ENCODE measurements around the gene GIGYF1. TPM values are rescaled to one million over a fixed set of nuclear protein-coding genes. Genes with fewer than 3 reads are reported as not detected.
"Not testable (repeated sequence)": the region's sequence is repeated elsewhere in the genome, so short reads cannot be mapped to it uniquely, and the experiment has no call there.

Gene GIGYF1
- total and polyA plus RNA-seq, 2 of the 13 experiments (the other 11 are each of a cell fraction or from before 2014, with no cell fraction given): 7.6 to 16.1 TPM

GRCh38 chr7:100717073-100717472 lies 23.0 kb upstream of the GIGYF1 start:
- H3K79me2 ChIP-seq (ENCODE audit: insufficient read depth, low read length); H3K4me3 ChIP-seq (replicated peaks in 1 of 3; ENCODE audit: insufficient read depth in 1 of 3, low read depth in 2 of 3, low read length in 3 of 3); BruUV-seq (replicated peaks); H3K27ac ChIP-seq (ENCODE audit: extremely low read length, insufficient read depth, low read length); ATAC-seq; H3K9me3 ChIP-seq (ENCODE audit: low read length); intact Hi-C loops (cut with micrococcal nuclease; ENCODE audit: unreplicated experiment); H3K27me3 ChIP-seq (ENCODE audit: control insufficient read depth in 1 of 2, insufficient read depth in 2 of 2, low read length in 2 of 2); in situ Hi-C loops (cut with HindIII; ENCODE audit: extremely low pct_ligation_motif_present, low pct_unique_long_range_greater_than_20kb); H4K20me1 ChIP-seq (ENCODE audit: insufficient read depth, low read length); CTCF ChIA-PET (ENCODE audit: low intra/inter-chr PET ratio, low total read pairs); H3K36me3 ChIP-seq (replicated peaks in 1 of 2; ENCODE audit: control insufficient read depth in 1 of 2, insufficient read depth in 2 of 2, low read length in 2 of 2); H3K9ac ChIP-seq (ENCODE audit: insufficient read depth, low read depth, low read length); H2AFZ ChIP-seq (ENCODE audit: low read length); FAIRE-seq; H3K4me2 ChIP-seq (ENCODE audit: low read depth, low read length); DNase-seq (ENCODE audit: low spot score): not testable (repeated sequence)
- H3K4me1 ChIP-seq (ENCODE audit: insufficient read depth, low read length): peaks cover 36% of the 10 kb centered on the region
- TF ChIP-seq ZNF770 (CRISPR knock-in tag; IDR thresholded peaks at IDR 0.05) (0 out of 2 replicates have a peak, but pooled peaks have one; percentile 51), ZNF121 (CRISPR knock-in tag; IDR thresholded peaks at IDR 0.05) (peak; percentile 69)
- POLR2A ChIA-PET: interaction anchor here (0.7 to 0.9 kb wide), 2 partner anchors 9 to 131 kb away, joined by 3 to 5 read pairs; partner anchors contain the start of genes FBXO24 and LRCH4
- WGBS (ENCODE audit: low lambda C conversion rate): 95% methylated on average over 2 of the region's 2 CpGs

- Histone ChIP-seq H3K27ac (ENCODE audit: extremely low read length, insufficient read depth, low read length) (no peak overlapping the region), H3K4me1 (ENCODE audit: insufficient read depth, low read length) (peaks cover 18% of the 10 kb centered on the region), H3K4me3 (replicated peaks in 1 of 3; ENCODE audit: insufficient read depth in 1 of 3, low read depth in 2 of 3, low read length in 3 of 3) (no peak overlapping the region), H3K9ac (ENCODE audit: insufficient read depth, low read depth, low read length) (no peak overlapping the region), H3K79me2 (ENCODE audit: insufficient read depth, low read length) (no peaks in the 10 kb centered on the region), H4K20me1 (ENCODE audit: insufficient read depth, low read length) (no peaks in the 10 kb centered on the region), H3K4me2 (ENCODE audit: low read depth, low read length) (no peak overlapping the region), H3K36me3 (replicated peaks in 1 of 2; ENCODE audit: control insufficient read depth in 1 of 2, insufficient read depth in 2 of 2, low read length in 2 of 2) (no peaks in the 10 kb centered on the region), H2AFZ (ENCODE audit: low read length) (no peak overlapping the region), H3K9me3 (ENCODE audit: low read length) (no peaks in the 10 kb centered on the region), H3K27me3 (ENCODE audit: control insufficient read depth in 1 of 2, insufficient read depth in 2 of 2, low read length in 2 of 2) (no peaks in the 10 kb centered on the region)
- ChIA-PET CTCF (ENCODE audit: low intra/inter-chr PET ratio, low total read pairs) (no interaction called here), POLR2A (interaction anchor here (1.7 kb wide), 1 partner anchor 9 kb away, joined by 4 read pairs; the partner anchor contains the start of gene POP7)
- in situ Hi-C loops (cut with HindIII; ENCODE audit: extremely low pct_ligation_motif_present, low pct_unique_long_range_greater_than_20kb) (no loop called here), intact Hi-C loops (cut with micrococcal nuclease; ENCODE audit: unreplicated experiment) (no loop called here)
- no peak for FAIRE-seq
- WGBS (ENCODE audit: low lambda C conversion rate): 80% methylated on average over 3 of the region's 8 CpGs
- ATAC-seq: no peak
- DNase-seq (ENCODE audit: low spot score): no peak
- no TSS peak for BruUV-seq (replicated peaks)
- TF ChIP-seq REPIN1 (CRISPR knock-in tag; IDR thresholded peaks at IDR 0.05; ENCODE audit: borderline replicate concordance, low read depth) (no peak), MEF2D (CRISPR knock-in tag; IDR thresholded peaks at IDR 0.05) (no peak), ZNF34 (CRISPR knock-in tag; IDR thresholded peaks at IDR 0.05; ENCODE audit: borderline replicate concordance) (no peak), HDAC1 (CRISPR knock-in tag; IDR thresholded peaks at IDR 0.05) (no peak), SETDB1 (CRISPR knock-in tag; IDR thresholded peaks at IDR 0.05; ENCODE audit: borderline replicate concordance) (no peak), ZNF276 (CRISPR knock-in tag; IDR thresholded peaks at IDR 0.05; ENCODE audit: low read depth) (no peak)
Observed at GRCh38 chr7:100714725-100715124, 20.7 kb upstream of the GIGYF1 start.

Data from HepG2 (cell line).